ENCODE data around the gene PNMA6E.

Gene PNMA6E

GRCh38 chrX:153414856-153415510 lies 13.8 kb upstream of the PNMA6E start:
- no peaks in the 10 kb centered on the region for H3K9me3 Mint-ChIP-seq
- ATAC-seq (no peak), DNase-seq (ENCODE audit: low spot score in 2 of 2) (no peak)
- no peak overlapping the region for H3K4me3 Mint-ChIP-seq
- H3K4me1 Mint-ChIP-seq: peaks cover 8% of the 10 kb centered on the region
- H3K27ac Mint-ChIP-seq: no peak overlapping the region
- H3K36me3 Mint-ChIP-seq: no peaks in the 10 kb centered on the region

- H3K36me3 Mint-ChIP-seq: no peaks in the 10 kb centered on the region
- ATAC-seq: no peak
- H3K27ac Mint-ChIP-seq: no peak overlapping the region
- no peak for DNase-seq (ENCODE audit: low spot score in 2 of 2)
- H3K9me3 Mint-ChIP-seq: no peaks in the 10 kb centered on the region
- H3K4me1 Mint-ChIP-seq: peaks cover 8% of the 10 kb centered on the region
- no peak overlapping the region for H3K4me3 Mint-ChIP-seq
Measured at GRCh38 chrX:153413731-153414130, 12.6 kb upstream of the PNMA6E start.

GRCh38 chrX:153412746-153413720 lies 11.9 kb upstream of the PNMA6E start:
- DNase-seq (ENCODE audit: low spot score in 2 of 2): no peak

GRCh38 chrX:153411988-153412574 lies 10.9 kb upstream of the PNMA6E start:
- no peak for DNase-seq (ENCODE audit: low spot score in 2 of 2)
- Mint-ChIP-seq H3K27ac (peak overlapping the region; percentile 77), H3K36me3 (no peaks in the 10 kb centered on the region), H3K9me3 (no peaks in the 10 kb centered on the region), H3K4me3 (peak overlapping the region; percentile 80), H3K4me1 (peaks cover 8% of the 10 kb centered on the region)
- ATAC-seq: no peak

More at GRCh38 chrX:153412746-153413720, 11.9 kb upstream of the PNMA6E start:
- H3K4me1 Mint-ChIP-seq: peaks cover 8% of the 10 kb centered on the region
- H3K9me3 Mint-ChIP-seq: no peaks in the 10 kb centered on the region
- no peak for ATAC-seq
- H3K4me3 Mint-ChIP-seq: peak overlapping the region; percentile 80
- H3K36me3 Mint-ChIP-seq: no peaks in the 10 kb centered on the region
- no peak overlapping the region for H3K27ac Mint-ChIP-seq

GRCh38 chrX:153411255-153411987 lies 10.3 kb upstream of the PNMA6E start, which contains the start of gene ZFP92:
TSS of gene ZFP92 (plus strand) at chrX:153411472. CDS start at chrX:153418323, 6,851 bp downstream.
- peak within 1 kb of the TSS; percentile 80 for H3K4me3 Mint-ChIP-seq

GRCh38 chrX:153410888-153411254 lies 9.7 kb upstream of the PNMA6E start:
- H3K4me3 Mint-ChIP-seq: peak overlapping the region; percentile 80

More at GRCh38 chrX:153411255-153411987, 10.3 kb upstream of the PNMA6E start, which contains the start of gene ZFP92:
- Mint-ChIP-seq H3K27ac (peak within 1 kb of the TSS; percentile 77), H3K9me3 (no peaks in the 10 kb centered on the region), H3K36me3 (no peaks in the 10 kb centered on the region), H3K4me1 (peaks cover 8% of the 10 kb centered on the region)
- ATAC-seq: peak; percentile 83
- peak in 1 of 2 donors; percentile 29 for DNase-seq (ENCODE audit: low spot score in 2 of 2)

GRCh38 chrX:153410373-153410772 lies 9.2 kb upstream of the PNMA6E start:
- ATAC-seq (no peak), DNase-seq (ENCODE audit: low spot score in 2 of 2) (no peak)
- H3K4me1 Mint-ChIP-seq: peaks cover 13% of the 10 kb centered on the region
- H3K4me3 Mint-ChIP-seq: no peak overlapping the region
- no peaks in the 10 kb centered on the region for H3K36me3 Mint-ChIP-seq
- H3K27ac Mint-ChIP-seq: no peak overlapping the region
- H3K9me3 Mint-ChIP-seq: no peaks in the 10 kb centered on the region

More at GRCh38 chrX:153410888-153411254, 9.7 kb upstream of the PNMA6E start:
- H3K4me1 Mint-ChIP-seq: peaks cover 10% of the 10 kb centered on the region
- H3K9me3 Mint-ChIP-seq: no peaks in the 10 kb centered on the region
- no peak for ATAC-seq
- H3K36me3 Mint-ChIP-seq: no peaks in the 10 kb centered on the region
- peak overlapping the region; percentile 77 for H3K27ac Mint-ChIP-seq
- no peak for DNase-seq (ENCODE audit: low spot score in 2 of 2)

- Mint-ChIP-seq H3K36me3 (no peaks in the 10 kb centered on the region), H3K4me1 (peaks cover 13% of the 10 kb centered on the region), H3K9me3 (no peaks in the 10 kb centered on the region), H3K4me3 (no peak overlapping the region), H3K27ac (no peak overlapping the region)
- no peak for DNase-seq (ENCODE audit: low spot score in 2 of 2)
- ATAC-seq: no peak
Measured at GRCh38 chrX:153409414-153410101, 8.4 kb upstream of the PNMA6E start.

GRCh38 chrX:153408871-153409351 lies 7.8 kb upstream of the PNMA6E start:
- no peak for ATAC-seq
- no peaks in the 10 kb centered on the region for H3K36me3 Mint-ChIP-seq
- DNase-seq (ENCODE audit: low spot score in 2 of 2): no peak
- H3K4me1 Mint-ChIP-seq: peaks cover 13% of the 10 kb centered on the region
- H3K4me3 Mint-ChIP-seq: no peak overlapping the region
- H3K27ac Mint-ChIP-seq: no peak overlapping the region
- no peaks in the 10 kb centered on the region for H3K9me3 Mint-ChIP-seq

GRCh38 chrX:153408221-153408721 lies 7.1 kb upstream of the PNMA6E start:
- Mint-ChIP-seq H3K27ac (no peak overlapping the region), H3K9me3 (no peaks in the 10 kb centered on the region), H3K4me3 (no peak overlapping the region), H3K4me1 (peaks cover 13% of the 10 kb centered on the region), H3K36me3 (no peaks in the 10 kb centered on the region)
- DNase-seq (ENCODE audit: low spot score in 2 of 2): no peak
- no peak for ATAC-seq

GRCh38 chrX:153407736-153408135 lies 6.6 kb upstream of the PNMA6E start:
- DNase-seq (ENCODE audit: low spot score in 2 of 2) (no peak), ATAC-seq (no peak)
- Mint-ChIP-seq H3K27ac (no peak overlapping the region), H3K9me3 (no peaks in the 10 kb centered on the region), H3K36me3 (no peaks in the 10 kb centered on the region), H3K4me3 (no peak overlapping the region), H3K4me1 (peaks cover 13% of the 10 kb centered on the region)

- H3K27ac Mint-ChIP-seq: no peak overlapping the region
- ATAC-seq (no peak), DNase-seq (ENCODE audit: low spot score in 2 of 2) (no peak)
- no peaks in the 10 kb centered on the region for H3K36me3 Mint-ChIP-seq
- H3K4me3 Mint-ChIP-seq: no peak overlapping the region
- H3K4me1 Mint-ChIP-seq: peaks cover 7% of the 10 kb centered on the region
- no peaks in the 10 kb centered on the region for H3K9me3 Mint-ChIP-seq
Measured at GRCh38 chrX:153406903-153407302, 5.8 kb upstream of the PNMA6E start.

GRCh38 chrX:153406011-153406410 lies 4.9 kb upstream of the PNMA6E start:
- Mint-ChIP-seq H3K36me3 (no peaks in the 10 kb centered on the region), H3K4me3 (no peak overlapping the region), H3K27ac (no peak overlapping the region), H3K9me3 (no peaks in the 10 kb centered on the region), H3K4me1 (peaks cover 5% of the 10 kb centered on the region)
- DNase-seq (ENCODE audit: low spot score in 2 of 2): no peak
- ATAC-seq: no peak

GRCh38 chrX:153405426-153405825 lies 4.3 kb upstream of the PNMA6E start:
- no peaks in the 10 kb centered on the region for H3K9me3 Mint-ChIP-seq
- DNase-seq (ENCODE audit: low spot score in 2 of 2) (no peak), ATAC-seq (no peak)
- peaks cover 5% of the 10 kb centered on the region for H3K4me1 Mint-ChIP-seq
- H3K27ac Mint-ChIP-seq: no peak overlapping the region
- no peak overlapping the region for H3K4me3 Mint-ChIP-seq
- no peaks in the 10 kb centered on the region for H3K36me3 Mint-ChIP-seq
